Loucy (cell line): ENCODE results near the gene KLHL3.
"Not testable (repeated sequence)": the region's sequence is repeated elsewhere in the genome, so short reads cannot be mapped to it uniquely, and the experiment has no call there.

Experiments used
- H2AFZ ChIP-seq: fragments of 200-600 bp; sonication (generic); 2 replicates; pipeline ENCODE4 v1.6.0; 2016; ENCODE audit warnings: antibody characterized with exemption, mild to moderate bottlenecking, low read length, moderate library complexity
- H3F3A ChIP-seq: fragments of 200-600 bp; 2 replicates; pipeline ENCODE4 v1.6.0; 2016; ENCODE audit warnings: antibody characterized with exemption, low read depth, mild to moderate bottlenecking
- H3K27me3 ChIP-seq: fragments of 200-600 bp; sonication (generic); 2 replicates; pipeline ENCODE4 v1.6.1; 2014; ENCODE audit warnings: low read length, mild to moderate bottlenecking; ENCODE audit not compliant: insufficient read depth, poor library complexity, severe bottlenecking
- H3K36me3 ChIP-seq: fragments of 200-600 bp; sonication (generic); 2 replicates; pipeline ENCODE4 v1.6.1; 2016; ENCODE audit warnings: low read length; ENCODE audit not compliant: insufficient read depth
- H3K4me1 ChIP-seq: fragments of 200-600 bp; sonication (generic); 2 replicates; pipeline ENCODE4 v1.5.1; 2014; ENCODE audit warnings: low read length, mild to moderate bottlenecking; ENCODE audit not compliant: insufficient read depth, poor library complexity, severe bottlenecking
- H3K4me2 ChIP-seq: fragments of 200-600 bp; sonication (generic); 2 replicates; pipeline ENCODE4 v1.6.0; 2014; ENCODE audit warnings: antibody characterized with exemption, low read length, low read depth, mild to moderate bottlenecking; ENCODE audit not compliant: poor library complexity, severe bottlenecking
- H3K4me3 ChIP-seq: fragments of 200-600 bp; sonication (generic); 2 replicates; pipeline ENCODE4 v1.5.1; 2014; ENCODE audit warnings: low read length, mild to moderate bottlenecking, mixed read lengths; ENCODE audit not compliant: poor library complexity, severe bottlenecking
- H3K79me2 ChIP-seq: fragments of 200-600 bp; sonication (generic); 2 replicates; pipeline ENCODE4 v1.6.1; 2014; ENCODE audit warnings: low read length; ENCODE audit not compliant: insufficient read depth
- H3K9ac ChIP-seq: fragments of 200-600 bp; sonication (generic); 2 replicates; pipeline ENCODE4 v1.6.0; 2014; ENCODE audit warnings: mild to moderate bottlenecking, low read depth, low read length, moderate library complexity; ENCODE audit not compliant: poor library complexity, severe bottlenecking
- H3K9me2 ChIP-seq: fragments of 200-600 bp; sonication (generic); replicated peaks from 2 replicates; pipeline ENCODE4 v1.6.1; 2016; ENCODE audit warnings: low read depth, low read length, mixed read lengths
- H3K9me3 ChIP-seq: fragments of 200-600 bp; sonication (generic); 2 replicates; pipeline ENCODE4 v1.6.1; 2014; ENCODE audit warnings: mild to moderate bottlenecking, antibody characterized with exemption, low read length, low read depth; ENCODE audit not compliant: insufficient read depth
- H4K20me1 ChIP-seq: fragments of 200-600 bp; sonication (generic); 2 replicates; pipeline ENCODE4 v1.6.0; 2014; ENCODE audit warnings: antibody characterized with exemption, low read length, mild to moderate bottlenecking; ENCODE audit not compliant: insufficient read depth, poor library complexity, severe bottlenecking
- EZH2phosphoT487 ChIP-seq: fragments of 200-600 bp; IDR thresholded peaks from 2 replicates; pipeline ENCODE4 v1.6.1; 2018; ENCODE audit warnings: antibody characterized with exemption, mild to moderate bottlenecking, moderate library complexity, borderline replicate concordance
- TF ChIP-seq, protein P1 (sequence below): fragments of 200-600 bp; sonication (generic); conservative IDR thresholded peaks from 2 replicates; pipeline ENCODE4 v1.5.1; 2014; ENCODE audit warnings: mild to moderate bottlenecking, antibody characterized with exemption, low read length

The KLHL3 gene

DNA sequence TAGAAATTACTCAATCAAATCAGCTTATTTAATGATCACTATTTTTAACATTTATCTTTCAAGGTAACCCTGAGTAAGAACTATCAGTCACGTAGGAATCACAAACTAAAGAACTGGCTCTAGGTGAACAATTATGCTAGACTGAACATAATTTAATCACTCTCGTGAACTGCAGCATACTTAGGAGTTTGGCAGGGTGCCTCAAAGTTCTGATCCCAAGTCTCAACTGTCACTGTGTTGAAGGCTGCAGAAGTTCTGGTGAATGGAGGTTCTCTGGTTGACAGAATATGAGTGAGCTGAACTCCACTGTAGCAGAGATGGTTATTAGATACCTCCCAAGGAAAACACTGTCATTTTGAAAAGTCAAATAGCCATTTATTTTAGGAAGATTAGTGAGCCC is 89.1 kb downstream of the KLHL3 start:
- Histone ChIP-seq H2AFZ (no peak overlapping the region), H3K4me1 (no peaks in the 10 kb centered on the region), H3K4me2 (no peak overlapping the region), H3K9ac (no peak overlapping the region), H3K36me3 (peaks cover 21% of the 10 kb centered on the region; the same call in 1 of the 2 replicates), H3F3A (no peaks in the 10 kb centered on the region; the same call in 1 of the 2 replicates), H3K27me3 (no peaks in the 10 kb centered on the region), H3K9me2 (no peaks in the 10 kb centered on the region), H3K4me3 (no peak overlapping the region), H3K9me3 (no peaks in the 10 kb centered on the region), H4K20me1 (no peaks in the 10 kb centered on the region), H3K79me2 (no peaks in the 10 kb centered on the region)
- TF ChIP-seq, protein P1, sequence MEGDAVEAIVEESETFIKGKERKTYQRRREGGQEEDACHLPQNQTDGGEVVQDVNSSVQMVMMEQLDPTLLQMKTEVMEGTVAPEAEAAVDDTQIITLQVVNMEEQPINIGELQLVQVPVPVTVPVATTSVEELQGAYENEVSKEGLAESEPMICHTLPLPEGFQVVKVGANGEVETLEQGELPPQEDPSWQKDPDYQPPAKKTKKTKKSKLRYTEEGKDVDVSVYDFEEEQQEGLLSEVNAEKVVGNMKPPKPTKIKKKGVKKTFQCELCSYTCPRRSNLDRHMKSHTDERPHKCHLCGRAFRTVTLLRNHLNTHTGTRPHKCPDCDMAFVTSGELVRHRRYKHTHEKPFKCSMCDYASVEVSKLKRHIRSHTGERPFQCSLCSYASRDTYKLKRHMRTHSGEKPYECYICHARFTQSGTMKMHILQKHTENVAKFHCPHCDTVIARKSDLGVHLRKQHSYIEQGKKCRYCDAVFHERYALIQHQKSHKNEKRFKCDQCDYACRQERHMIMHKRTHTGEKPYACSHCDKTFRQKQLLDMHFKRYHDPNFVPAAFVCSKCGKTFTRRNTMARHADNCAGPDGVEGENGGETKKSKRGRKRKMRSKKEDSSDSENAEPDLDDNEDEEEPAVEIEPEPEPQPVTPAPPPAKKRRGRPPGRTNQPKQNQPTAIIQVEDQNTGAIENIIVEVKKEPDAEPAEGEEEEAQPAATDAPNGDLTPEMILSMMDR, result no peak
- no peak for TF ChIP-seq EZH2phosphoT487

- H3K36me3 ChIP-seq, H3F3A ChIP-seq, H2AFZ ChIP-seq, H3K27me3 ChIP-seq, H3K9ac ChIP-seq, H3K9me3 ChIP-seq, H4K20me1 ChIP-seq, H3K79me2 ChIP-seq, H3K4me1 ChIP-seq, H3K4me3 ChIP-seq, H3K9me2 ChIP-seq, H3K4me2 ChIP-seq: not testable (repeated sequence)
These were observed 92.8 kb downstream of the KLHL3 start for GRCh38 chr5:137643081-137643480.

DNA sequence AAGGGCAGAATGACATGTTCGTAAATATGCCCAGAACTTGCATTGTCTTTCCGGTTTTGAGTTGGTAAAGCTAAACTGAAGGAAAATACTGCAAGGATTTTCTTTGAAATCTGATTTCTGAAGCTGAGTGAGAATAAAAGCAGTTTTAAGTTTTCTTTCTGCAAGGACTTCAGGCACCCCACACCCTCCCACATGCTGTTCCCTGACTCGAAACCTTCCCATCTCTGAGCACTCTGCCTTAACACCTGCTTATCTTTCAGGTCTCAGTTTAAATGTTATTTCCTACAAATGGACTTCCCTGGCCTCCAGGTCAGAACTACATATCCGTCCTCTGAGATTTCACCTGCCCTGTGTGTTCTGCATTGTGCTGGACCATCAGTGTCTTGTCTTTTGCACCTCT is 93.8 kb downstream of the KLHL3 start:
- Histone ChIP-seq H3K4me3 (no peak overlapping the region), H3K27me3 (no peaks in the 10 kb centered on the region), H3K36me3 (peaks cover 7% of the 10 kb centered on the region; the same call in 1 of the 2 replicates), H3K9ac (no peak overlapping the region), H3K79me2 (no peaks in the 10 kb centered on the region), H2AFZ (no peak overlapping the region), H3K4me2 (no peak overlapping the region), H3K9me2 (no peaks in the 10 kb centered on the region), H3K4me1 (no peaks in the 10 kb centered on the region), H4K20me1 (no peaks in the 10 kb centered on the region), H3F3A (no peaks in the 10 kb centered on the region), H3K9me3 (no peaks in the 10 kb centered on the region)
- no peak for TF ChIP-seq EZH2phosphoT487
- TF ChIP-seq, protein P1, result no peak

DNA sequence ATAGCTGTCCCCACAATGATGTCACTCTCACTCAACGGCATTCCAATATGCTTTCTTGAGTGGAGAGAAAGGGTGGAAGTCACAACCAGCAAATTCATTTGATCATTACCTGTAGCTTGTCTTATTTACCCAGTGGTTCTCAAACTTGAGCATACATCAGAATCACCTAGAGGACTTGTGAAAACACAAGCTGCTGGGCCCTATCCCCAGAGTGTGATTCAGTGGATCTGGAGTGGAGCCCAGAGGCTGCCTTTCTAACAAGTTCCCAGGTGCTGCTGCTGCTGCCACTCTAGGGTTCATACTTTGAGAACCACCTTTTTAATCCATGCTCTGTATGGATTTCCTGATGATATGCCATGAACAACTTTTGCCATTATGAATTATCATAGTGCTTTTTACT is 94.7 kb downstream of the KLHL3 start:
- no peak for TF ChIP-seq EZH2phosphoT487
- TF ChIP-seq, protein P1, result no peak
- Histone ChIP-seq H3K4me2 (no peak overlapping the region), H3K4me1 (no peaks in the 10 kb centered on the region), H3K9me2 (no peaks in the 10 kb centered on the region), H3K9ac (no peak overlapping the region), H2AFZ (no peak overlapping the region), H3K4me3 (no peak overlapping the region), H3F3A (no peaks in the 10 kb centered on the region), H3K79me2 (no peaks in the 10 kb centered on the region), H4K20me1 (no peaks in the 10 kb centered on the region), H3K27me3 (no peaks in the 10 kb centered on the region), H3K9me3 (no peaks in the 10 kb centered on the region), H3K36me3 (peaks cover 4% of the 10 kb centered on the region; the same call in 1 of the 2 replicates)
